OCI-M2 (cell line): ENCODE results near the gene COA6.
"Not testable (repeated sequence)": the region's sequence is repeated elsewhere in the genome, so short reads cannot be mapped to it uniquely, and the experiment has no call there.

Source experiments
- DNase-seq: peaks from one replicate; lab custom pipeline; 2025; ENCODE audit not compliant: unreplicated experiment; lab: John Stamatoyannopoulos, UW

The COA6 gene

DNA sequence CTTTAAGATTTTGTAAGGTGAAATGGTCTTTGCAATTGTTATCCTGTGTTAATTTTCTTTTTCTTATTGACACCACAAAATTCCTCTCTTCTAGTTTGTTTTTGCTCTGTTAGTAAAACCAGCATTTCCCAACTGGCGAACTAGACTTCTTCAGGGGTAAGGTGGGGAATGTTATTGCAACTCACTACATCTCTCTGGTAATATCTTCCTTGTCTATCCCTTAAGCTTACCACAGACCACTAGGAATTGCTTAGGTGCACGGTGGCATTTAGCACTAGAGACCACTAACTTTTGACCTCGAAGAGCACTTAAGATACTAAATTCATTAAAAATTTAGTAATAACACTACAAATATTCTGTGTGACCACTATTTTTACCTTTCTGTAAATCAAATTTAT is 4.2 kb upstream of the COA6 start:
- DNase-seq, result no peak

GRCh38 chr1:234369784-234370183 is 3.5 kb upstream of the COA6 start:
- no peak for DNase-seq

- DNase-seq, result no peak
Observed at GRCh38 chr1:234371414-234371813, 1.8 kb upstream of the COA6 start.

DNA sequence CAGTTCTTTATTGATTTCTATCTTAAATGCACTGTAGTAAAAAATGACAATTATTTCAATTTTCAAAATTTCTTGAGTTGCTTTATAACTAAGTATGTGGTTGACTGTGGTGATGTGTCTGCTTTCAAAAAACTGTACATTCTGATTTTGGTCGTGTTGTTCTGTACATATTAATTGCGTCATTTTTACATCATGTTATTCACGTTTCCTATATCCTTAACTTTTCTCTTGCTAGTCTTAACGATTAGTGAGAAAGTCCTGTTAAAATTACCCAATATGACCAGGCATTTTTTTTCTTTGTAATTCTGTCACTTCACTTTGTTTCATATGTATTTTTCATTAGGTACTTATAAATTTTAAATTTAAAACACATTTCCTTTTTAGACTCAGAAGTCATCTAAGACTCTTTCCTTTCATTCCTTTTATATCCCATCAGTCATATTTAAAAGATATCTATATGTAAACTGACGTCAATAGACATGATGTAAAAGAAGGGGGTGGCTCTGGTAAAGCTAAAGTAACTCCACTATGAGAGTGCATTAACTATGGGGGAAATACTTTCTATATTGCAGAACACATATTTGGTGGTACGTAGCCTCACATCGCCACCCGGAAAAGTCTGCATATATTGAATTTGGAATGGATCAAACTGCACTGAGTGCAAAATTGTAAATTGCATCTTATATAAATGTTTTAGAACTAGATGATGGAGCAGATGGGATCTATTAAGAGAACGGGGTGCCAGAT is 1.1 kb upstream of the COA6 start:
- no peak for DNase-seq

DNA sequence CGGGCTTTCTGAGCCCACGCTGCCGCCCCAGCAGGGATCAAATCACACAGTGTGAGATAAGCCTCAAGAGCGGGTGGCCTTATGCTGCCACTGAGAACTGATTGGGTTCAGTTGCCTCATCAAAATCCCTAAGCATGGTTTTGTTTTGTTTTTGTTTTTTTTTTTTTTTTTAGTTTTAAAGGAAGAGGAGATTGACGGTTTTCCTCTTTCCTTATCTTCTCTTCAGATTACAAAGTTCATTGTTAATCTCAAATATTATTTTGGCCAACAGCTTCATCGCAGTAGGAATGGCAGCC is 651 bp downstream of the COA6 start:
- DNase-seq, result no peak

GRCh38 chr1:234375672-234376071 is 2.4 kb downstream of the COA6 start:
- DNase-seq, result no peak

GRCh38 chr1:234379591-234380109 is 6.4 kb downstream of the COA6 start:
- not testable (repeated sequence) for DNase-seq

GRCh38 chr1:234381699-234382555 is 8.7 kb downstream of the COA6 start:
- DNase-seq, result no peak

DNA sequence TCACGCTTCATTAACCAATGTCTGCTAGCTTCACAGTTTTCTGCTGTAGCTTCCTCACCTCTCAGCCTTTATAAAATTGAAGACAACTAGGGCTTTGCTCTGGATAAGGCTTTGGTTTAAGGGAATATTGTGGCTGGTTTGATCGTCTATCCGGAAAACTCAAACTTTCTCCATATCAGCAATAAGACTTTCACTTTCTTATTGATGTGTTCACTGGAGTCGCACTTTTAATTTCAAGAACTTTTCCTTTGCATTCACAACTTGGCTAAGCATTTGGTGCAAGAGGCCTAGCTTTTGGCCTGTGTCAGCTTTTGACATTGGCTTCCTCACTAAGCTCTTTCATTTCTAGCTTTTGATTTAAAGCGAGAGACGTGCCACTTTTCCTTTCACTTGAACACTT is 12.9 kb downstream of the COA6 start:
- no peak for DNase-seq

- DNase-seq, result no peak
Observed at GRCh38 chr1:234388094-234388493, 14.8 kb downstream of the COA6 start.

GRCh38 chr1:234393190-234393589 is 19.9 kb downstream of the COA6 start:
- no peak for DNase-seq

DNA sequence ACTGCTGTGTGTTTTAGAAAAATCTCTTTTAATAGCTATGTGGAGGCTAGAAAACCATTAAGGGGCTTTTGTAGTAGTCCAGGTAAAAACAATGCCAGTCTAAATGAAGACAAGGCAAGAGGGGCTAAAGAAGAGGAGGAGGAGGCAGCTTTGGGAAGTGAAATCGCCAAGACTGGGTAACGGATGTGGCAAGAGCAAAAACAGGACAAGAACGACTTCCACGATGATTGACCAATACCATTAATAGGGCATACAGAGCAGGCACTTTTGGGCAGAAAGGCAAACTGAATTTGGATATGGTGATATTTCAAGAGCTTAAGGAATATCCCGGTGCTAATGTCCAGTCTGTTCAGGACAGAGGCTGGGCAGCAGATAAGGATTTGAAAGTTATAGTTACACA is 22.0 kb downstream of the COA6 start:
- DNase-seq, result no peak

DNA sequence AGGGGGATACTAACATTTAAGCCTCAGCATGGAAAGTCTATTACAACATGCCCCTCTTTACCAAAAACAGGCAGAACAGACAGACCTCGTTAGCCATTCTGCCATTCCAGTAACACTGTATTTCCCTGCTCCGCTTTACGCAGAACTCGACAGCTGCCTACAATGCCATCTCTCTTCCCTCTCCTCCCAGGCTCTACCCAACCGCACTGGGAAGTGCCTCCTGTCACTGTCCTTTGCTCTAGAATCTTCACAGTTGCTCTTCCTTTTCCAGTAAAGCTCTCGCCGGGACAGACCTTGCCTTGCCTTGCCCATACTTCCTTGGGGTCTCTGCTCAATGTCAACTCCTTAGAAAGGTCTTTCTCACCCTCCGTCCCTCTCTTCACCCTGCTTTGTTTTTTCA is 22.8 kb downstream of the COA6 start:
- no peak for DNase-seq

DNA sequence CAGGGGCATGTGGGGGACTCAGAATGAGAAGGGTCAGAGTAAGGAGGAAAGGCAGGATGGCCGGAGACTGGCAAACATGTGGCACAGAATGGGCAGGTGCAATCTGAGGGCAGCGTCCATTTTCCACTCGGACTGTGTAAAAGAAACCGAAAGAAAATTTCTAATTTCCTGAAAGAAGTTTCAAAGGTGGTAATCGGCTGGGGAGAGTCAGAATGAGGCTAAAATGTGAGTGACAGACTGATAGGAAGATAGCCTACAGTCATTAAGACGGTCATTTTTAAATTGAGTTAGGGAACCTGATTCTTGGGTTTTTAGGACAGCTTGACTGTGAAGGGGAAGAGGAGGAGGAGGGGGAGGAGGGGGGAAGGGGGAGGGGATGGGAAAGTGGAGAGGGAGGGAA is 23.6 kb downstream of the COA6 start:
- no peak for DNase-seq

DNA sequence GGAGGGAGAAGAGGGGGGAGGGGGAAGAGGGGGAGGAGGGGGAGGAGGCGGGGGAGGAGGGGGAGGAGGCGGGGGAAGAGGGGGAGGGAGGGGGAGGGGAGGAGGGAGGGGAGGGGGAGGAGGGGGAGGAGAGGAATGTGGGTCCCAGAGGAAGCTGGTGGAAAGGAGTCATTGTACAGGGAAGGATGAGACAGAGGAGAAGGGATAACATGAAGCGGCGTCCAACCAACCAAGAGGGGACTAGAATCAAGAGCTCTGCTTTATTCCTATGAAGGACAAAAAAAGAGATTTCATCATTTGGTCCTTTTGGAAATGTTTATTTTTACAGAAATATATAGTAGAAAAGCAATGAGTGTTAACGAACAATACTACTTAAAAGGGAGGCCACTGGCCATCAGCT is 24.5 kb downstream of the COA6 start:
- DNase-seq, result no peak

GRCh38 chr1:234398849-234399381 is 25.7 kb downstream of the COA6 start:
- DNase-seq, result no peak

- not testable (repeated sequence) for DNase-seq
Observed at GRCh38 chr1:234399515-234399914, 26.3 kb downstream of the COA6 start.

GRCh38 chr1:234400773-234401172 is 27.5 kb downstream of the COA6 start:
- no peak for DNase-seq

DNA sequence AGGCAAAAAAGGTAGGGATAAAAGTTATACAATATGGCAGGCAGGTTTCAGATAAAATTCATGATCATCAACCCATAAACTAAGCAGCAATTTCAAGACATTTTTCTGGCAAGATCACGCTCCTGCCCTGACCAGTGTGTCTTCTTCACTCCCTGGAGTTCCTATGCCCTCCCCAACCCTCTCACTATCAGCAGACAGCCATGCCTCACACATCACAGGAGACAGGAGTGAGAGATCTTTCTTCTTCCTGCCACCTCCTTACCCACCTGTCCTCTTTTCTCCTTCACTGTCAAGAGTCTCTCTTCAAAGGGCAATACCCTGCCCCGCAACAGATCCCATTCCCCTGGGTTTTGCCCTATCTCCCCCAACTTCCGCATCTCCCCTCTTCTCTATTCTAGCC is 28.4 kb downstream of the COA6 start:
- no peak for DNase-seq

DNA sequence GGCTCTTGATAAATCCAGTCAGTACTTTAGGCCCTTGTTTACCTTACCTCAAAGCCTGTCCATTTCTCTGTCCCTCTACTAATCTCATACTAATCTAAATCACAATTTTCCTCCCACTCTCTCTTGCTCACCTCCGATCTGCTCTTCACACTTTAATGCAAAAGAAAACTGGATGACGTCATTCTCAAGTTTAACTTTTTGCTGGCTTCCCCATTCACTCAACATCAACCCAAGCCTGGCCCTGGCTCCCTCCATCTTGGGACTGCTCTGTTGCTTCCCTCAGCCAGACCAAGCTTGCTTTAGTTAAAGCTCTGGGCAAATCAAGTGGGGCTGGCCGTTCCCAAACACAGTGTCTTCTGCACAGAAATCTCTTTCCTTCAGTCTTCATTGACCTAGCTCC is 29.7 kb downstream of the COA6 start:
- DNase-seq, result no peak

DNA sequence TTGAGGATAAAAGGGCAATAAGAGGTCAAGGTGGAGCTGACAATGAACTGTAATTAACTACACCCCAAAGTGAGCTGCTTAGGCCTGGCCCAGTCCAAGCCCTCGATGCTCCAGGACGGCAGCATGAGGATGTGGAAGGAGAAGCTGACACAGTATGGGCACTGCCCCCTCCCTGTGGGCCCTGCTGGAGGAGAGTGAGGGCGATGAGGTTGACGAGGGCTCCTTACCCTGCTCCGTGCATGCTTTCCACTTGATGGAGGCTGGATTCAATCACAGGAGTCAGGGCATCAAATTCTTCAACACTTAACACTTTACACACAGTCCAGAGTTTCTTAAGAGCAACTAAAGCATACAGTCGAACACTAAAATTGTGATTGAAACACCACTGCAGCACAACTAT is 32.4 kb downstream of the COA6 start:
- DNase-seq, result no peak

DNA sequence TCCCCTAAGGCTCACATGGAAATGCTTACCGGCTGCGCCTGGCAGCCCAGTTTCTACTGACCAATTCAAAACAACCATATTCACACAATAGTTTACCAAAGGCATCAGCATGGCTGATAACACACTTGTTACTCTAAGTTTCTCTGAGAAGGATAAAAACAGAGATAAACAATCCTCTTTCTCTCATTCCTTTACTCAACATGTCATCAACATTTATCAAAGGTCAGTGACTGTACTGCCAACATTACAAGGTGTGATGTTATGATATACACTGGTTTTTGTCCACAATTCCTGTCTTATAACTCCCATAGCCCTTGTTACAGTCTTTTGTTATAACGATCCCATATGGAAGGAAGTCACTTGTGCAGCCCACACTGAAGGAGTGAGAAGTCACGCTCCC is 33.6 kb downstream of the COA6 start:
- no peak for DNase-seq
